Activated T-cell treated with anti-CD3 and anti-CD28 coated beads, Interleukin-2, amount 50 U/mL, for 1 hour (primary cell): ENCODE data around the gene PIN4.
"Not testable (repeated sequence)": the region's sequence is repeated elsewhere in the genome, so short reads cannot be mapped to it uniquely, and the experiment has no call there.

Experiments
- DNase-seq: peaks from one replicate; pipeline ENCODE4 v3.0.0-alpha.2; 2020

PIN4 gene

GRCh38 chrX:72181178-72182125 lies at the start of gene PIN4:
TSS of gene PIN4 (plus strand) at chrX:72181757. CDS start at chrX:72181786, 29 bp downstream.
- peak; percentile 76 for DNase-seq

- DNase-seq = no peak
Observed at GRCh38 chrX:72132456-72132855, 49.1 kb upstream of the PIN4 start.

GRCh38 chrX:72133851-72134546 lies 47.6 kb upstream of the PIN4 start:
- no peak for DNase-seq

- no peak for DNase-seq
Observed at GRCh38 chrX:72137846-72138495, 43.6 kb upstream of the PIN4 start.

- no peak for DNase-seq
Observed at GRCh38 chrX:72139538-72139937, 42.0 kb upstream of the PIN4 start.

GRCh38 chrX:72141372-72142004 lies 40.1 kb upstream of the PIN4 start:
- no peak for DNase-seq

GRCh38 chrX:72142094-72142793 lies 39.3 kb upstream of the PIN4 start:
- no peak for DNase-seq

GRCh38 chrX:72142794-72143608 lies 38.6 kb upstream of the PIN4 start:
- DNase-seq = no peak

- no peak for DNase-seq
Observed at GRCh38 chrX:72143609-72143907, 38.0 kb upstream of the PIN4 start.

- no peak for DNase-seq
Observed at GRCh38 chrX:72145181-72145580, 36.4 kb upstream of the PIN4 start.

- no peak for DNase-seq
Observed at GRCh38 chrX:72146527-72146926, 35.0 kb upstream of the PIN4 start.

- no peak for DNase-seq
Observed at GRCh38 chrX:72158773-72159172, 22.8 kb upstream of the PIN4 start.

GRCh38 chrX:72159769-72160168 lies 21.8 kb upstream of the PIN4 start:
- no peak for DNase-seq

- DNase-seq = no peak
Observed at GRCh38 chrX:72165551-72165950, 16.0 kb upstream of the PIN4 start.

GRCh38 chrX:72169008-72169728 lies 12.4 kb upstream of the PIN4 start:
- peak; percentile 20 for DNase-seq

GRCh38 chrX:72176289-72176688 lies 5.3 kb upstream of the PIN4 start:
- not testable (repeated sequence) for DNase-seq

- no peak for DNase-seq
Observed at GRCh38 chrX:72176981-72177380, 4.6 kb upstream of the PIN4 start.

- no peak for DNase-seq
Observed at GRCh38 chrX:72180539-72180938, 1.0 kb upstream of the PIN4 start.

- DNase-seq = no peak
Observed at GRCh38 chrX:72182924-72183323, 1.4 kb downstream of the PIN4 start.

GRCh38 chrX:72201836-72202536 lies 20.4 kb downstream of the PIN4 start:
- no peak for DNase-seq
